ENCODE data around the gene PPFIBP2.

DNA sequence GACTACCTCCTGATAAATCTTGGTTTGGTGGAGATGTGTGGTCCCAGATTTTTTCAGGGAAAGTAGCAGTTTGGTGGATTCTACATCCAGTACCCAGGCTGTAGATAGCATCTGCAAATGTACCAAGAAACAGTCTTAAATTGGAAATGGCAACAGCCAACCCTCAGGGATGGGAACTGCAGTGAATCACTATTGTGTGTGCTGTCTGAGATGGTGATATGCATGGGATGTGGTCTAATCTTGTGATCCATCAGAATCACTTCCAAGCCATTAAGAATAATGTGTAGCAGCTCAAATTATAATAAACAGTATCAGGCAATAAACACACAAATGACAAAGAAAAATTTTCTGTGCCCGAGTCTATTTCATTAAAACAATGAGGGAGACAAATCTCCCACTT, 25.1 kb upstream of the PPFIBP2 start:
- TF ChIP-seq, protein P1, sequence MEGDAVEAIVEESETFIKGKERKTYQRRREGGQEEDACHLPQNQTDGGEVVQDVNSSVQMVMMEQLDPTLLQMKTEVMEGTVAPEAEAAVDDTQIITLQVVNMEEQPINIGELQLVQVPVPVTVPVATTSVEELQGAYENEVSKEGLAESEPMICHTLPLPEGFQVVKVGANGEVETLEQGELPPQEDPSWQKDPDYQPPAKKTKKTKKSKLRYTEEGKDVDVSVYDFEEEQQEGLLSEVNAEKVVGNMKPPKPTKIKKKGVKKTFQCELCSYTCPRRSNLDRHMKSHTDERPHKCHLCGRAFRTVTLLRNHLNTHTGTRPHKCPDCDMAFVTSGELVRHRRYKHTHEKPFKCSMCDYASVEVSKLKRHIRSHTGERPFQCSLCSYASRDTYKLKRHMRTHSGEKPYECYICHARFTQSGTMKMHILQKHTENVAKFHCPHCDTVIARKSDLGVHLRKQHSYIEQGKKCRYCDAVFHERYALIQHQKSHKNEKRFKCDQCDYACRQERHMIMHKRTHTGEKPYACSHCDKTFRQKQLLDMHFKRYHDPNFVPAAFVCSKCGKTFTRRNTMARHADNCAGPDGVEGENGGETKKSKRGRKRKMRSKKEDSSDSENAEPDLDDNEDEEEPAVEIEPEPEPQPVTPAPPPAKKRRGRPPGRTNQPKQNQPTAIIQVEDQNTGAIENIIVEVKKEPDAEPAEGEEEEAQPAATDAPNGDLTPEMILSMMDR (IDR thresholded peaks at IDR 0.05; ENCODE audit: insufficient read depth, low read depth, low read length), result no peak
- TF ChIP-seq EZH2 (IDR thresholded peaks at IDR 0.05; ENCODE audit: insufficient read depth, low read length), result no peak
